ENCODE data around the gene GADD45GIP1. TPM values are rescaled to one million over a fixed set of nuclear protein-coding genes. Genes with fewer than 3 reads are reported as not detected.

Gene GADD45GIP1
- total RNA-seq, 4 donors from 2014 or later, result 25.3 to 48.8 (median 31.7) TPM

DNA sequence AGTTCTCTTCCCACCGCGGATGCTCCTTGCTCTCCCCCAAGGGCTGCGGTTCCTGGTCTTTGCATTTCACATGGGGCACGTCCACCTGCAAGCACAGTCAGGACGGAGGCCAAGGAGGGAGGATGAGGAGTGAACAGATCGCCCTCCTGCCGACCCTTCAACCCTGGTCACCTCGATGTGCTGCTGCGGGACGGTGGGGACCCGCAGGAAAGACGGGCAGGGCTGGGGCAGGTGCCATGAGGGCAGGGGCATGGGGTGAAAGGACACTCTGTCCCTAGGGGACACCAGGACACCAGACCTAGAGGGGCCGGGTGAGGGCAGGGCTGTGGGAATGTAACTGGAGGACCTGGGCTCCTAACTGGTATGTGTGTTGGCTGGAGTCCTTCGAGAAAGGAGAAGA, 38.8 kb downstream of the GADD45GIP1 start:
- no peak for TF ChIP-seq CTCF (IDR thresholded peaks at IDR 0.05; ENCODE audit: low read depth)

DNA sequence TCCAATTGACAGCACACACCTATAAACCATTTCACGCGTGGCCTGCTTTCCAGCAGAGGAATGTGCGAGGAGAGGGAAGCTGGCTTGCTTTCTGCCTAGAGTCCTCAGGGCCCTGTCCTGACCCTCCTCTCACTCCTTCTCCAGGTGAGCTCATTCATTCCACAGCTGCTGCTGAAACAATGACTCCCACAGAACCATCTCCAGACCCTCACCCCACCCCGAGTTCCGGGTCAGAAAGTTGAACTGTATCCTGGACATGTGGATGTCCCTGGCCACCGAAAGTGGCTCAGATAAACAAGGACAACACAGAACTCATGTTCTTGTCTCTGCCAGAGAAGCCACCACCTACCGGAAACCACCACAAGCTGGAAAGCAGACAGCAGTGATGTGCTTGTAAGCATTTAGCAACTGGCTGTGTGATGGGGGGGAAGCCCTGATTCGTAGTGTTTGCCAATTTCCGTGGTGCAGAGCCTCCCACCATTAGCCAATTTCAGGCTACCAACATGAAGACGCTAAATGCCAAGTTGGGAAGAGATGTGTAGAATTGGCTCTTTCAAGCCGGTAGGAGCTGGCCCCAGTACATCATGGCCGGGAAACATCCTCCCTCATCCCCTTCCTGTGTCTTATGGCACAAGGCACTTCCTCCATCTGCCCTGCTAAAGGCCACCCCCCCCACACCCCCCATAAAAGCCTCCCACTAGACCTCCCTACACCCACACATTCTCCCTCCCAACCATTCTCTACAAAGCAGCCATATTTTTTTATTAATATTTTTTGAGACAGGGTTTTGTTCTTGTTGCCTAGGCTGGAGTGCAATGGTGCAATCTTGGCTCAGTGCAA, 43.0 kb downstream of the GADD45GIP1 start:
- TF ChIP-seq CTCF (IDR thresholded peaks at IDR 0.05; ENCODE audit: low read depth), result no peak

- no peak for TF ChIP-seq CTCF (IDR thresholded peaks at IDR 0.05; ENCODE audit: low read depth)
Observed at GRCh38 chr19:12913011-12913561, 43.9 kb downstream of the GADD45GIP1 start.

GRCh38 chr19:12912571-12912970, 44.5 kb downstream of the GADD45GIP1 start:
- no peak for TF ChIP-seq CTCF (IDR thresholded peaks at IDR 0.05; ENCODE audit: low read depth)

GRCh38 chr19:12907166-12907565, 49.9 kb downstream of the GADD45GIP1 start:
- no peak for TF ChIP-seq CTCF (IDR thresholded peaks at IDR 0.05; ENCODE audit: low read depth)

Small RNA genes lying within 50 kb of the gene (small RNA-seq; reads per million reads assigned to genes)
- gene MIR5695, result not detected
- 0.36 reads per million for gene MIR6515

Other genes with a start within 250 kb of the GADD45GIP1 start
- gene TNPO2, start 233.3 kb downstream of the GADD45GIP1 start, total RNA-seq, result 10 to 100 TPM; 42.6 to 66.3 (median 61.3) TPM
- 100 to 1,000 TPM; 163 to 417 (median 304) TPM for gene TRIR, start 222.5 kb downstream of the GADD45GIP1 start, total RNA-seq
- gene GET3, start 219.7 kb downstream of the GADD45GIP1 start, total RNA-seq, result 10 to 100 TPM; 35.1 to 53.5 (median 43.4) TPM
- gene BEST2, start 205.4 kb downstream of the GADD45GIP1 start, total RNA-seq, result not detected
- gene HOOK2, start 181.7 kb downstream of the GADD45GIP1 start, total RNA-seq, result 100 to 1,000 TPM in 1 of 4 donors, 10 to 100 TPM in 3; 17.1 to 290 (median 36.9) TPM
- gene JUNB, start 165.7 kb downstream of the GADD45GIP1 start, total RNA-seq, result 100 to 1,000 TPM in 3 of 4 donors, 10 to 100 TPM in 1; 77.6 to 304 (median 155) TPM
- 100 to 1,000 TPM; 124 to 217 (median 135) TPM for gene PRDX2, start 155.4 kb downstream of the GADD45GIP1 start, total RNA-seq
- gene THSD8, start 155.2 kb downstream of the GADD45GIP1 start, total RNA-seq, result 1 to 10 TPM in 1 of 4 donors, not detected in 3; 1.3 TPM
- 1 to 10 TPM; 3.6 to 7.5 (median 5.1) TPM for gene RNASEH2A, start 150.6 kb downstream of the GADD45GIP1 start, total RNA-seq
- not detected for gene RTBDN, start 122.6 kb downstream of the GADD45GIP1 start, total RNA-seq
- under 1 TPM in 1 of 4 donors, not detected in 3; 0.17 TPM for gene MAST1, start 118.7 kb downstream of the GADD45GIP1 start, total RNA-seq
- gene DNASE2, start 75.8 kb downstream of the GADD45GIP1 start, total RNA-seq, result 10 to 100 TPM; 24.9 to 74.8 (median 48.2) TPM
- gene KLF1, start 70.0 kb downstream of the GADD45GIP1 start, total RNA-seq, result not detected
- gene GCDH, start 66.1 kb downstream of the GADD45GIP1 start, total RNA-seq, result 10 to 100 TPM; 34.9 to 98.5 (median 46.0) TPM
- gene SYCE2, start 37.9 kb downstream of the GADD45GIP1 start, total RNA-seq, result not detected
- gene FARSA, start 23.5 kb downstream of the GADD45GIP1 start, total RNA-seq, result 10 to 100 TPM; 20.1 to 28.6 (median 22.9) TPM
- gene CALR, start 18.6 kb downstream of the GADD45GIP1 start, total RNA-seq, result 100 to 1,000 TPM; 222 to 414 (median 307) TPM
- gene RAD23A, start 11.4 kb downstream of the GADD45GIP1 start, total RNA-seq, result 100 to 1,000 TPM in 1 of 4 donors, 10 to 100 TPM in 3; 52.2 to 123 (median 84.5) TPM
- not detected for gene DAND5, start 12.4 kb upstream of the GADD45GIP1 start, total RNA-seq
- 100 to 1,000 TPM in 1 of 4 donors, 10 to 100 TPM in 3; 32.8 to 102 (median 47.0) TPM for gene NFIX, start 38.3 kb upstream of the GADD45GIP1 start, total RNA-seq
- gene LYL1, start 145.6 kb upstream of the GADD45GIP1 start, total RNA-seq, result 10 to 100 TPM; 13.7 to 27.7 (median 21.5) TPM
- gene TRMT1, start 159.5 kb upstream of the GADD45GIP1 start, total RNA-seq, result 10 to 100 TPM; 19.5 to 35.6 (median 27.2) TPM
- 10 to 100 TPM in 2 of 4 donors, 1 to 10 TPM in 2; 8.5 to 13.6 (median 9.7) TPM for gene NACC1, start 161.0 kb upstream of the GADD45GIP1 start, total RNA-seq
- gene STX10, start 193.2 kb upstream of the GADD45GIP1 start, total RNA-seq, result 10 to 100 TPM; 50.5 to 98.4 (median 72.6) TPM
- 10 to 100 TPM; 14.5 to 52.6 (median 20.2) TPM for gene IER2, start 193.2 kb upstream of the GADD45GIP1 start, total RNA-seq